HCT116 (cell line): ENCODE measurements around the gene SORBS1. TPM values are rescaled to one million over a fixed set of nuclear protein-coding genes. Genes with fewer than 3 reads are reported as not detected.

Experiments
- ATAC-seq: fragments of 200-7000 bp; cut with Tn5 transposase; 2 replicates; pipeline ENCODE4 v1.9.1; 2020; ENCODE audit warnings: mild to moderate bottlenecking, moderate library complexity
- BruUV-seq: library from RNA; stranded (reverse); fragments of 400-500 nt; replicated peaks from 2 replicates; lab custom pipeline; 2021; lab: Mats Ljungman, UMichigan
- CTCF ChIA-PET: fragments of 300-600 bp; sonication (Branson Sonifier 250); formaldehyde crosslinking; loops from one replicate; lab custom pipeline; 2021; ENCODE audit warnings: antibody characterized with exemption; lab: Charles Lee
- POLR2A ChIA-PET: fragments of 300-600, 350-600 bp; sonication (Branson Sonifier 250); formaldehyde crosslinking; loops from one replicate; lab custom pipeline; 2021; ENCODE audit warnings: antibody characterized with exemption; lab: Charles Lee
- RAD21 ChIA-PET, 2 experiments: fragments of 300-600 bp; sonication (Branson Sonifier 250); formaldehyde crosslinking; loops; one replicate each; lab custom pipeline; 2023; ENCODE audit warnings: low total read pairs in 2 of 2; ENCODE audit not compliant: uncharacterized antibody in 2 of 2, unreplicated experiment in 2 of 2, low non-redundant PET in 1 of 2; lab: Charles Lee
- DNase-seq: peaks from one replicate; pipeline ENCODE4 v3.0.0-alpha.2; 2010; ENCODE audit warnings: low read depth, low spot score
- H2AFZ ChIP-seq: fragments of 200-600 bp; shearing (Covaris generic), sonication (generic); 2 replicates; pipeline ENCODE4 v1.6.1; 2017; ENCODE audit warnings: low read depth, mixed run types, mixed read lengths, antibody characterized with exemption, low read length; ENCODE audit not compliant: poor library complexity, severe bottlenecking
- H3K27ac ChIP-seq: 2 replicates; pipeline ENCODE4 v1.5.1; 2012; ENCODE audit warnings: low read depth, low read length
- H3K27me3 ChIP-seq: fragments of 200-600 bp; sonication (generic); 2 replicates; pipeline ENCODE4 v1.6.1; 2016; ENCODE audit warnings: mixed run types, low read length, mixed read lengths; ENCODE audit not compliant: insufficient read depth
- H3K36me3 ChIP-seq, 2 experiments: fragments of 200-500 bp in 1 of 2; fragments of 200-600 bp in 1 of 2; sonication (Bioruptor generic) in 1 of 2; sonication (generic) in 1 of 2; 2 replicates each; pipeline versions ENCODE4 v1.5.1 to v1.6.1; 2014 to 2016; ENCODE audit warnings: low read length in 2 of 2, inconsistent platforms in 1 of 2, mixed read lengths in 1 of 2, mixed run types in 1 of 2; ENCODE audit not compliant: insufficient read depth in 2 of 2, control insufficient read depth in 1 of 2
- H3K4me1 ChIP-seq, 2 experiments: fragments of 200-600 bp in 1 of 2; sonication (generic) in 1 of 2; 2 replicates each; pipeline versions ENCODE4 v1.5.1 to v1.6.1; 2012 to 2017; ENCODE audit warnings: low read length in 2 of 2, inconsistent platforms in 1 of 2, mild to moderate bottlenecking in 1 of 2, mixed read lengths in 1 of 2, mixed run types in 1 of 2, moderate library complexity in 1 of 2; ENCODE audit not compliant: insufficient read depth in 2 of 2, control insufficient read depth in 1 of 2
- H3K4me2 ChIP-seq: fragments of 200-600 bp; sonication (generic); 2 replicates; pipeline ENCODE4 v1.6.1; 2017; ENCODE audit warnings: mixed run types, low read length, mixed read lengths
- H3K4me3 ChIP-seq, 2 experiments: fragments of 200-600 bp in 1 of 2; sonication (generic) in 1 of 2; replicated peaks in 1 of 2; 2 replicates each; pipeline ENCODE4 v1.5.1; 2011 to 2016; ENCODE audit warnings: low read length in 2 of 2, control low read depth in 1 of 2, low read depth in 1 of 2, mild to moderate bottlenecking in 1 of 2, mixed read lengths in 1 of 2, mixed run types in 1 of 2
- H3K79me2 ChIP-seq: fragments of 200-600 bp; sonication (generic); 2 replicates; pipeline ENCODE4 v1.6.1; 2017; ENCODE audit warnings: mild to moderate bottlenecking, mixed run types, low read length, moderate library complexity, mixed read lengths; ENCODE audit not compliant: insufficient read depth
- H3K9ac ChIP-seq: fragments of 200-600 bp; sonication (generic); 2 replicates; pipeline ENCODE4 v1.6.1; 2016; ENCODE audit warnings: low read length, mixed read lengths
- H3K9me2 ChIP-seq: fragments of 200-600 bp; sonication (generic), shearing (Covaris generic); 2 replicates; pipeline ENCODE4 v1.6.1; 2017; ENCODE audit warnings: mixed run types, mild to moderate bottlenecking, moderate library complexity; ENCODE audit not compliant: insufficient read depth
- H3K9me3 ChIP-seq, 2 experiments: fragments of 200-500 bp in 1 of 2; fragments of 200-600 bp in 1 of 2; sonication (Bioruptor generic) in 1 of 2; sonication (generic) in 1 of 2; 2 replicates each; pipeline ENCODE4 v1.6.1; 2014 to 2017; ENCODE audit warnings: low read length in 2 of 2, mixed read lengths in 2 of 2, inconsistent platforms in 1 of 2, low read depth in 1 of 2, mild to moderate bottlenecking in 1 of 2, mixed run types in 1 of 2, moderate library complexity in 1 of 2; ENCODE audit not compliant: control insufficient read depth in 1 of 2, insufficient read depth in 1 of 2
- H4K20me1 ChIP-seq: fragments of 200-600 bp; sonication (generic), shearing (Covaris generic); 2 replicates; pipeline ENCODE4 v1.6.1; 2017; ENCODE audit warnings: mixed run types, mild to moderate bottlenecking, moderate library complexity; ENCODE audit not compliant: insufficient read depth
- CBX3 ChIP-seq: IDR thresholded peaks from 2 replicates; pipeline ENCODE4 v1.6.1; 2012; ENCODE audit warnings: low read depth
- CEBPB ChIP-seq: IDR thresholded peaks from 2 replicates; pipeline ENCODE4 v1.6.1; 2012; ENCODE audit warnings: low read depth
- CTCF ChIP-seq, 3 experiments: fragments of 200-600 bp in 1 of 3; sonication (generic) in 1 of 3; IDR thresholded peaks in 2 of 3; conservative IDR thresholded peaks in 1 of 3; 2 replicates each; pipeline ENCODE4 v1.5.1; 2012 to 2017; ENCODE audit warnings: low read depth in 2 of 3, low read length in 2 of 3, antibody characterized with exemption in 1 of 3, borderline replicate concordance in 1 of 3, control low read depth in 1 of 3, mild to moderate bottlenecking in 1 of 3, mixed read lengths in 1 of 3, mixed run types in 1 of 3, moderate library complexity in 1 of 3; ENCODE audit not compliant: insufficient read depth in 1 of 3
- EGR1 ChIP-seq: IDR thresholded peaks from 2 replicates; pipeline ENCODE4 v1.6.1; 2012; ENCODE audit warnings: low read depth
- ELF1 ChIP-seq: IDR thresholded peaks from 2 replicates; pipeline ENCODE4 v1.6.1; 2012; ENCODE audit warnings: low read depth, borderline replicate concordance
- FOSL1 ChIP-seq: IDR thresholded peaks from 2 replicates; pipeline ENCODE4 v1.6.1; 2012; ENCODE audit warnings: low read depth
- JUND ChIP-seq: IDR thresholded peaks from 2 replicates; pipeline ENCODE4 v1.6.1; 2012
- MAX ChIP-seq: IDR thresholded peaks from 2 replicates; pipeline ENCODE4 v1.6.1; 2012
- POLR2A ChIP-seq: IDR thresholded peaks from 2 replicates; pipeline ENCODE4 v1.7.0; 2011; ENCODE audit warnings: borderline replicate concordance; ENCODE audit not compliant: insufficient read depth, insufficient read length; ENCODE audit errors: extremely low read depth
- POLR2AphosphoS5 ChIP-seq: IDR thresholded peaks from 2 replicates; pipeline ENCODE4 v1.6.1; 2011; ENCODE audit warnings: mild to moderate bottlenecking, low read depth, low read length, moderate library complexity
- RAD21 ChIP-seq: IDR thresholded peaks from 2 replicates; pipeline ENCODE4 v1.6.1; 2012; ENCODE audit warnings: low read depth, mild to moderate bottlenecking
- REST ChIP-seq: IDR thresholded peaks from 2 replicates; pipeline ENCODE4 v1.6.1; 2012; ENCODE audit warnings: low read depth
- SP1 ChIP-seq: IDR thresholded peaks from 2 replicates; pipeline ENCODE4 v1.6.1; 2012; ENCODE audit warnings: low read depth
- SRF ChIP-seq: IDR thresholded peaks from 2 replicates; pipeline ENCODE4 v1.6.1; 2012; ENCODE audit warnings: low read depth
- TCF7L2 ChIP-seq: IDR thresholded peaks from 2 replicates; pipeline ENCODE4 v1.7.0; 2011; ENCODE audit warnings: borderline replicate concordance, inconsistent platforms; ENCODE audit not compliant: insufficient read depth, insufficient read length; ENCODE audit errors: extremely low read depth
- YY1 ChIP-seq: IDR thresholded peaks from 2 replicates; pipeline ENCODE4 v1.6.1; 2011; ENCODE audit warnings: low read length, low read depth, moderate library complexity, mild to moderate bottlenecking; ENCODE audit not compliant: insufficient replicate concordance; ENCODE audit errors: extremely low read depth
- ZBTB33 ChIP-seq: IDR thresholded peaks from 2 replicates; pipeline ENCODE4 v1.6.1; 2011; ENCODE audit warnings: mild to moderate bottlenecking, low read length, moderate library complexity; ENCODE audit not compliant: insufficient replicate concordance; ENCODE audit errors: extremely low read depth
- ZFX ChIP-seq: fragments of 450-650 bp; IDR thresholded peaks from 2 replicates; pipeline ENCODE4 v1.6.1; 2017
- ZNF274 ChIP-seq: fragments of 200-500 bp; sonication (Bioruptor generic); IDR thresholded peaks from 2 replicates; pipeline ENCODE4 v1.6.1; 2014; ENCODE audit warnings: mild to moderate bottlenecking, low read depth, low read length, inconsistent platforms
- intact Hi-C: fragments of 100-400 bp; cut with micrococcal nuclease; formaldehyde crosslinking; loops from 2 replicates; pipeline ENCODE4 v1.10.0; 2022
- total RNA-seq: library from RNA; stranded (reverse); gene quantifications from one replicate; pipeline ENCODE4 v1.2.1, GENCODE V29; 2021; ENCODE audit not compliant: unreplicated experiment

Gene SORBS1
- total RNA-seq, 1 experiment from 2014 or later: 3.4 TPM

GRCh38 chr10:95543459-95543858, 17.7 kb downstream of the SORBS1 start:
- Histone ChIP-seq H3K4me1 (no peaks in the 10 kb centered on the region; a peak in 1 of 4 replicates), H2AFZ (no peak overlapping the region), H3K9ac (no peak overlapping the region), H3K27me3 (no peaks in the 10 kb centered on the region), H3K27ac (no peak overlapping the region), H3K4me2 (no peak overlapping the region), H3K79me2 (no peaks in the 10 kb centered on the region), H3K36me3 (no peaks in the 10 kb centered on the region), H3K9me3 (no peaks in the 10 kb centered on the region), H3K9me2 (no peaks in the 10 kb centered on the region), H4K20me1 (no peaks in the 10 kb centered on the region), H3K4me3 (no peak overlapping the region)
- ChIA-PET RAD21 (no interaction called here), CTCF (no interaction called here), POLR2A (no interaction called here)
- intact Hi-C loops: no loop called here
- TF ChIP-seq RAD21: no peak
- TF ChIP-seq CEBPB: no peak
- no peak for TF ChIP-seq POLR2A
- no peak for TF ChIP-seq EGR1
- TF ChIP-seq POLR2AphosphoS5: no peak
- no peak for TF ChIP-seq MAX
- TF ChIP-seq YY1: no peak
- TF ChIP-seq ZBTB33: no peak
- no peak for TF ChIP-seq REST
- TF ChIP-seq CTCF (IDR thresholded peaks at IDR 0.05 in 2 of 3, conservative IDR thresholded peaks at IDR 0.05 in 1 of 3; ENCODE audit: borderline replicate concordance in 1 of 3, insufficient read depth in 1 of 3, low read depth in 2 of 3, low read length in 2 of 3): no peak
- no peak for TF ChIP-seq FOSL1
- no peak for TF ChIP-seq TCF7L2
- TF ChIP-seq ELF1: no peak
- TF ChIP-seq SP1: no peak
- no peak for TF ChIP-seq CBX3
- TF ChIP-seq JUND: no peak
- no peak for TF ChIP-seq ZFX
- TF ChIP-seq SRF: no peak
- no peak for TF ChIP-seq ZNF274
- BruUV-seq: no TSS peak
- DNase-seq (no peak), ATAC-seq (no peak)
